ENCODE results near the gene ABHD6.
A peak's percentile ranks its signal among the peaks of the same experiment; 100 is the strongest.

Gene ABHD6

DNA sequence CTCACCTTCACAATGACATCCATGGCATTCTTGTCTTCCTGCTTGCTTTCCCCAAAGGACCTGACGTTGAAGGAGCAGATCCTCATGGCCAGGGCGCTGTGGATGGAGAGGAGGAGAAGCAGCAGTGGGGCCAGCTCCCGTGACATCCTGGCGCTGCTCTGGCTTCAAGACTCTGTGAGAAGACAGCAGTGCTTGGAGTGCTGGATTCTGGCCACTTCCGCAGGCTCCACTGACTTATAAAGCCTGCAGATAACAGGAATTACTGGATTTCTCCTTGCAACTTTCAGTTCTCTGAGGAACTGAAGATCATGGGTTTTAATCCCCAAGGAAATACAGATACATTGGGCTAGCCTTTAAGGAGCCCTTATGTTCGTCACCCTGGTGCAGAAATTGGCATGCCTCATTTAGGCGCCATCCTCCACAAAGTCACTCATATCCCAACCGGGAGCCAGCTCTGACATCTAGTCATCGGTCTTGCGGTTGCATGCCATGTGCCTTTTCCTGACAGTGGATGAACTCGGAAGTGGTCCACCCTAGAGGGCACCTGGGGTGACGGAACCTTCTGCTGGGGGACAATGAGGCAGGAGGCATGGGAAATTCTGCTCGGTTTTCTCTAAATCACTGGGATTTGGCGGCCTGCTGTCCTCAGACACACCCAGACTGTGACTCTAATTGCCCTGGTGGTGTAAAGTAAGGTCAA lies 26.7 kb upstream of the ABHD6 start, which contains the start of gene DNASE1L3:
DNASE1L3 (minus strand) TSS at position 212 of the 700 bp plus-strand sequence; CDS start at position 146, 66 bp downstream.
- H3K79me2 ChIP-seq (ENCODE audit: control insufficient read depth, low read length): no peaks in the 10 kb centered on the region
- H3F3A ChIP-seq (ENCODE audit: control insufficient read depth, insufficient read depth): no peaks in the 10 kb centered on the region
- no peaks in the 10 kb centered on the region for H4K20me1 ChIP-seq (ENCODE audit: control insufficient read depth, insufficient read depth, low read depth, low read length)
- H3K36me3 ChIP-seq (ENCODE audit: control insufficient read depth, low read length): no peaks in the 10 kb centered on the region
- H3K4me3 ChIP-seq (ENCODE audit: low read length): no peak within 1 kb of the TSS
- peaks cover 21% of the 10 kb centered on the region for H3K4me1 ChIP-seq (ENCODE audit: control insufficient read depth, low read length)
- H3K27me3 ChIP-seq (ENCODE audit: control insufficient read depth, low read length): no peaks in the 10 kb centered on the region
- no peaks in the 10 kb centered on the region for H3K9me3 ChIP-seq (ENCODE audit: control insufficient read depth, insufficient read depth, low read length)
- TF ChIP-seq CTCF (IDR thresholded peaks at IDR 0.05; ENCODE audit: low read depth, low read length, poor library complexity, severe bottlenecking) (no peak), EZH2phosphoT487 (IDR thresholded peaks at IDR 0.05; ENCODE audit: borderline replicate concordance, low read length) (no peak)
- H3K27ac ChIP-seq (ENCODE audit: low read depth, low read length): no peak within 1 kb of the TSS
- no peaks in the 10 kb centered on the region for H3K9me2 ChIP-seq (replicated peaks; ENCODE audit: control insufficient read depth, low read length)
- no peak within 1 kb of the TSS for H3K4me2 ChIP-seq (ENCODE audit: low read length)

- Histone ChIP-seq H3K9me3 (ENCODE audit: control insufficient read depth, insufficient read depth, low read length) (no peaks in the 10 kb centered on the region), H3K4me1 (ENCODE audit: control insufficient read depth, low read length) (peaks cover 36% of the 10 kb centered on the region), H3K4me2 (ENCODE audit: low read length) (peak overlapping the region; percentile 54), H3K27ac (ENCODE audit: low read depth, low read length) (peak overlapping the region; percentile 46), H3K36me3 (ENCODE audit: control insufficient read depth, low read length) (no peaks in the 10 kb centered on the region), H3K27me3 (ENCODE audit: control insufficient read depth, low read length) (no peaks in the 10 kb centered on the region), H3K4me3 (ENCODE audit: low read length) (peak overlapping the region; percentile 34), H3K9me2 (replicated peaks; ENCODE audit: control insufficient read depth, low read length) (no peaks in the 10 kb centered on the region), H3F3A (ENCODE audit: control insufficient read depth, insufficient read depth) (no peaks in the 10 kb centered on the region), H3K79me2 (ENCODE audit: control insufficient read depth, low read length) (no peaks in the 10 kb centered on the region), H4K20me1 (ENCODE audit: control insufficient read depth, insufficient read depth, low read depth, low read length) (no peaks in the 10 kb centered on the region)
- peak; percentile 56 for TF ChIP-seq CTCF (IDR thresholded peaks at IDR 0.05; ENCODE audit: low read depth, low read length, poor library complexity, severe bottlenecking)
- no peak for TF ChIP-seq EZH2phosphoT487 (IDR thresholded peaks at IDR 0.05; ENCODE audit: borderline replicate concordance, low read length)
Observed at GRCh38 chr3:58214484-58215316, 22.9 kb upstream of the ABHD6 start.

GRCh38 chr3:58215317-58216025 lies 22.1 kb upstream of the ABHD6 start:
- TF ChIP-seq CTCF (IDR thresholded peaks at IDR 0.05; ENCODE audit: low read depth, low read length, poor library complexity, severe bottlenecking) (no peak), EZH2phosphoT487 (IDR thresholded peaks at IDR 0.05; ENCODE audit: borderline replicate concordance, low read length) (no peak)
- no peaks in the 10 kb centered on the region for H3K36me3 ChIP-seq (ENCODE audit: control insufficient read depth, low read length)
- H3K27ac ChIP-seq (ENCODE audit: low read depth, low read length): peak overlapping the region; percentile 46
- no peaks in the 10 kb centered on the region for H3K79me2 ChIP-seq (ENCODE audit: control insufficient read depth, low read length)
- H3K4me1 ChIP-seq (ENCODE audit: control insufficient read depth, low read length): peaks cover 36% of the 10 kb centered on the region
- H3K27me3 ChIP-seq (ENCODE audit: control insufficient read depth, low read length): no peaks in the 10 kb centered on the region
- peak overlapping the region; percentile 54 for H3K4me2 ChIP-seq (ENCODE audit: low read length)
- H3F3A ChIP-seq (ENCODE audit: control insufficient read depth, insufficient read depth): no peaks in the 10 kb centered on the region
- peak overlapping the region; percentile 34; the same call in 1 of the 2 replicates for H3K4me3 ChIP-seq (ENCODE audit: low read length)
- no peaks in the 10 kb centered on the region for H3K9me3 ChIP-seq (ENCODE audit: control insufficient read depth, insufficient read depth, low read length)
- no peaks in the 10 kb centered on the region for H3K9me2 ChIP-seq (replicated peaks; ENCODE audit: control insufficient read depth, low read length)
- no peaks in the 10 kb centered on the region for H4K20me1 ChIP-seq (ENCODE audit: control insufficient read depth, insufficient read depth, low read depth, low read length)

All from DOHH2 (cell line).